Naive thymus-derived CD4-positive, alpha-beta T cell (primary cell): ENCODE results near the gene SOX6. TPM values are rescaled to one million over a fixed set of nuclear protein-coding genes. Genes with fewer than 3 reads are reported as not detected.

ENCODE experiments used
- ATAC-seq: fragments of 150-1000 bp; cut with Tn5 transposase; 2 replicates; pipeline ENCODE4 v1.10.0; 2021; ENCODE audit warnings: mild to moderate bottlenecking, moderate library complexity
- CTCF ChIA-PET: fragments of 350-600 bp; sonication (Branson Sonifier 250); formaldehyde crosslinking; loops from one replicate; lab custom pipeline; 2021; ENCODE audit warnings: antibody characterized with exemption; lab: Charles Lee
- POLR2A ChIA-PET: fragments of 350-600 bp; sonication (Branson Sonifier 250); formaldehyde crosslinking; loops from one replicate; lab custom pipeline; 2021; ENCODE audit warnings: antibody characterized with exemption, inconsistent platforms; lab: Charles Lee
- DNase-seq, 9 donors: peaks; one replicate each; pipeline versions ENCODE4 v3.0.0 to v3.0.0-alpha.2; 2020 to 2022; ENCODE audit warnings: mixed read lengths in 1 of 9
- H3K27ac ChIP-seq: one replicate; pipeline ENCODE4 v1.7.0; 2013; ENCODE audit warnings: mild to moderate bottlenecking, low read depth, low read length, moderate library complexity
- H3K27me3 ChIP-seq, 2 donors: one replicate each; pipeline ENCODE4 v1.7.0; 2013; ENCODE audit warnings: low read length in 2 of 2, mild to moderate bottlenecking in 2 of 2, moderate library complexity in 2 of 2; ENCODE audit not compliant: control insufficient read depth in 2 of 2, insufficient read depth in 2 of 2
- H3K36me3 ChIP-seq, 3 experiments: 1 replicate in 2 of 3; 2 replicates in 1 of 3; pipeline ENCODE4 v1.7.0; 2013; ENCODE audit warnings: low read length in 3 of 3, mild to moderate bottlenecking in 3 of 3, moderate library complexity in 1 of 3; ENCODE audit not compliant: insufficient read depth in 3 of 3, control insufficient read depth in 2 of 3
- H3K4me1 ChIP-seq, 2 donors: one replicate each; pipeline ENCODE4 v1.7.0; 2013; ENCODE audit warnings: low read length in 2 of 2, mild to moderate bottlenecking in 2 of 2, moderate library complexity in 1 of 2; ENCODE audit not compliant: control insufficient read depth in 2 of 2, insufficient read depth in 2 of 2
- H3K4me3 ChIP-seq: 2 replicates; pipeline ENCODE4 v1.7.0; 2013; ENCODE audit warnings: mild to moderate bottlenecking, low read length
- H3K9me3 ChIP-seq, 3 experiments: 1 replicate in 2 of 3; 2 replicates in 1 of 3; pipeline ENCODE4 v1.7.0; 2013; ENCODE audit warnings: low read length in 3 of 3; ENCODE audit not compliant: control insufficient read depth in 2 of 3
- H3K27ac Mint-ChIP-seq, 9 donors: one replicate each; pipeline ENCODE4 v1.8.0; 2020 to 2022; ENCODE audit warnings: mixed read lengths in 9 of 9, mild to moderate bottlenecking in 8 of 9, moderate library complexity in 5 of 9, inconsistent platforms in 2 of 9
- H3K27me3 Mint-ChIP-seq, 5 donors: one replicate each; pipeline ENCODE4 v1.8.0; 2021 to 2022; ENCODE audit warnings: mixed read lengths in 5 of 5, mild to moderate bottlenecking in 1 of 5
- H3K36me3 Mint-ChIP-seq, 5 donors: one replicate each; pipeline ENCODE4 v1.8.0; 2020 to 2022; ENCODE audit warnings: mixed read lengths in 5 of 5, mild to moderate bottlenecking in 3 of 5, inconsistent platforms in 1 of 5
- H3K4me1 Mint-ChIP-seq, 7 donors: one replicate each; pipeline ENCODE4 v1.8.0; 2020 to 2022; ENCODE audit warnings: mixed read lengths in 7 of 7, mild to moderate bottlenecking in 3 of 7, inconsistent platforms in 1 of 7
- H3K4me3 Mint-ChIP-seq, 10 donors: one replicate each; pipeline ENCODE4 v1.8.0; 2020 to 2022; ENCODE audit warnings: mild to moderate bottlenecking in 10 of 10, mixed read lengths in 10 of 10, moderate library complexity in 6 of 10, inconsistent platforms in 2 of 10
- H3K9me3 Mint-ChIP-seq, 11 donors: one replicate each; pipeline ENCODE4 v1.8.0; 2020 to 2022; ENCODE audit warnings: mixed read lengths in 11 of 11, mild to moderate bottlenecking in 4 of 11, inconsistent platforms in 1 of 11, moderate library complexity in 1 of 11
- intact Hi-C, 2 donors: fragments of 100-400 bp; cut with micrococcal nuclease; formaldehyde crosslinking; loops; one replicate each; pipeline ENCODE4 v1.15.1; 2023
- polyA plus RNA-seq, 2 donors: library from polyadenylated mRNA; unstranded; fragments of 300-500 nt; fragmentation: Illumina TruSeq; gene quantifications; one replicate each; pipeline ENCODE4 v1.2.3, GENCODE V29; 2021
- total RNA-seq, 6 experiments: library from RNA in 5 of 6; stranded (reverse) in 5 of 6; gene quantifications; 1 replicate in 5 of 6; 2 replicates in 1 of 6; pipeline ENCODE4 v1.2.3 and lab custom pipeline; 2021 to 2026

Gene SOX6
- total and polyA plus RNA-seq, 7 experiments from 2014 or later = 0.51 TPM; not detected in 6

- DNase-seq = no peak
- Histone ChIP-seq H3K9me3 (no peaks in the 10 kb centered on the region), H3K4me3 (no peak overlapping the region), H3K27me3 (no peaks in the 10 kb centered on the region), H3K4me1 (no peaks in the 10 kb centered on the region), H3K27ac (no peak overlapping the region), H3K36me3 (no peaks in the 10 kb centered on the region)
- ATAC-seq = no peak
- ChIA-PET CTCF (no interaction called here), POLR2A (no interaction called here)
- Mint-ChIP-seq H3K27me3 (no peaks in the 10 kb centered on the region), H3K9me3 (peaks cover 0 to 10% (median 0%) of the 10 kb centered on the region in 11 donors), H3K36me3 (no peaks in the 10 kb centered on the region), H3K27ac (no peak overlapping the region), H3K4me1 (no peaks in the 10 kb centered on the region), H3K4me3 (no peak overlapping the region)
- intact Hi-C loops = no loop called here
Observed at GRCh38 chr11:16338393-16338792, 18.0 kb downstream of the SOX6 start.

DNA sequence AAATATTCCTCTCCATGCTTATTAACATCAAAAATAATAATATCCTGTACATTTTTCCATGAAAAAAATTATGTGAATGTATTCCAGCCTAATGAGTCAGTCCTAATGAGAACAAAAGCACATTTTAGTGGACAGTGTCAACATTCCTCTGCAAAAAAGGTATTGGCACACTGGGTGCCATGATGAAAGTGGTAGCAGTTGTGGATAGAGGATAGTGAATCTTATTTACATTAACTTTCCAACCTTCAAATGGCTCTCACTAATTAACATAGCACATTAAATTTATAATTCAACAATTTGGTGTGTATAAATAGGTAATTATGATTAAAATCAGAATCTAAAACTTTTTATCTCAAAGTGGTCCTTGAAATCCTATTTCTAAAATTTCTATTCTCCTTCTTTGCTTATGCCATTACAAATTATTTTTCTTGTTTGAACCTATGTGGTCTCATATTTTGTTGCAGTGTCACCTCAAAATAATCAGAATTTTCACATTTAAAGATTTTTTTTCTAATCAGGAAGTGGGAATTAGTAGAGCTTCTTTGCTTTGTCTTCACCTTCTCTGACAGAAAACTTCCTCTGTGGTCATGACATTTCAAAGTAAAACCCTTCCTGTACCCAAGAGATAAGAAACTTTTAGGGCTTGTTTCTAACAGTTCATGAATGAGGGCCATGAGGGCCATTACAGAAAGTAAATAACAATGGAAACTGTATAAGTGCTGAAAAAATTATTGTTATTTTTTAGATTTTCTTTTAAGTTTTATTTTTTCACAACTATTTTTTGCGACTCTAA, 18.7 kb downstream of the SOX6 start:
- H3K27ac ChIP-seq = no peak overlapping the region
- H3K27me3 ChIP-seq = no peaks in the 10 kb centered on the region
- no peaks in the 10 kb centered on the region for H3K9me3 ChIP-seq
- no peaks in the 10 kb centered on the region for H3K36me3 ChIP-seq
- H3K4me3 ChIP-seq = no peak overlapping the region
- no peaks in the 10 kb centered on the region for H3K4me1 ChIP-seq
- ATAC-seq = no peak
- intact Hi-C loops = no loop called here
- H3K27me3 Mint-ChIP-seq = no peaks in the 10 kb centered on the region
- no peak overlapping the region for H3K27ac Mint-ChIP-seq
- no peak overlapping the region for H3K4me3 Mint-ChIP-seq
- no peaks in the 10 kb centered on the region for H3K36me3 Mint-ChIP-seq
- H3K4me1 Mint-ChIP-seq = no peaks in the 10 kb centered on the region
- CTCF ChIA-PET = no interaction called here
- no peak for DNase-seq
- POLR2A ChIA-PET = no interaction called here
- H3K9me3 Mint-ChIP-seq = peaks cover 0 to 10% (median 0%) of the 10 kb centered on the region in 11 donors

GRCh38 chr11:16336721-16337120, 19.6 kb downstream of the SOX6 start:
- H3K36me3 ChIP-seq = no peaks in the 10 kb centered on the region
- no peak overlapping the region for H3K27ac ChIP-seq
- Mint-ChIP-seq H3K4me3 (no peak overlapping the region), H3K9me3 (peaks cover 0 to 10% (median 0%) of the 10 kb centered on the region in 11 donors), H3K4me1 (no peaks in the 10 kb centered on the region), H3K27me3 (no peaks in the 10 kb centered on the region), H3K27ac (no peak overlapping the region), H3K36me3 (no peaks in the 10 kb centered on the region)
- H3K9me3 ChIP-seq = no peaks in the 10 kb centered on the region
- intact Hi-C loops = no loop called here
- no peaks in the 10 kb centered on the region for H3K27me3 ChIP-seq
- no peak overlapping the region for H3K4me3 ChIP-seq
- CTCF ChIA-PET = no interaction called here
- H3K4me1 ChIP-seq = no peaks in the 10 kb centered on the region
- POLR2A ChIA-PET = no interaction called here
- DNase-seq = no peak
- ATAC-seq = no peak

- Mint-ChIP-seq H3K4me3 (no peak overlapping the region), H3K27me3 (no peaks in the 10 kb centered on the region), H3K9me3 (peaks cover 0 to 10% (median 0%) of the 10 kb centered on the region in 11 donors), H3K36me3 (no peaks in the 10 kb centered on the region), H3K4me1 (no peaks in the 10 kb centered on the region), H3K27ac (no peak overlapping the region)
- intact Hi-C loops = no loop called here
- no peak overlapping the region for H3K4me3 ChIP-seq
- no peak for DNase-seq
- no peaks in the 10 kb centered on the region for H3K9me3 ChIP-seq
- H3K27me3 ChIP-seq = no peaks in the 10 kb centered on the region
- no peak for ATAC-seq
- no peak overlapping the region for H3K27ac ChIP-seq
- POLR2A ChIA-PET = no interaction called here
- CTCF ChIA-PET = no interaction called here
- no peaks in the 10 kb centered on the region for H3K4me1 ChIP-seq
- no peaks in the 10 kb centered on the region for H3K36me3 ChIP-seq
Observed at GRCh38 chr11:16336204-16336603, 20.1 kb downstream of the SOX6 start.

DNA sequence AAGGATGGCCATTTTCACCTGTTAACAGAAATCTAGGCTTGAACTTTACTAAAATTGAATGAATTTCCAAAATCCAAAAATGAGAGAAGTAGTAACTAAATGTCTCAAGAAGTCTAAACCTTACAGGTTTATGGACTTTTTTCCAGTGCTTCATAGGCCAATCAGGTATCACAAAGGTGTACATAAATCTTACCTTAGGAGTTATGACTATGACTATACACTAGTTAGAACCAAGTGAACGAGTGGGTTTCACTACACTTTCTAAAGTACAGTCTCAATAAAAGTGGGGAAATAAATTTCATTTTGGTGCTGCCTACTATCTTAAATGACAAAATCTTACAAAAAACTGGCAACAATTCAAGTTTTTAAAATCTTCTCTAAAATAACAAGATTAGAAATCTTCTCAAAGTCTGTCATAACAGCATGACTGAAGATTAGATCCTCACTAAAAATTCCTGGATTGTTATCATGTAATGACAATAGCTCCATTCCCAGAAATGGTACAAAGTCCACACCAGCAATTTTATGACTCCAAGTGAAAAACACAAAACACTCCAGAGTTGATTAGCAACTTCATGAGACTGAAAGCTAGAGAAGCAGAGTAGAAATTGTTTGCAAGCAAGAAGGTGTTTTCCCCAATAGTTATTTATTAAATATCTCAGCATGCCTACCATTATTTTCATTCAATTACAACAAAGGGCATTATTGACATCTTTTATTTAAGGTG, 20.9 kb downstream of the SOX6 start:
- ATAC-seq (no peak), DNase-seq (no peak)
- Histone ChIP-seq H3K4me1 (no peaks in the 10 kb centered on the region), H3K27ac (no peak overlapping the region), H3K36me3 (no peaks in the 10 kb centered on the region), H3K27me3 (no peaks in the 10 kb centered on the region), H3K4me3 (no peak overlapping the region), H3K9me3 (no peaks in the 10 kb centered on the region)
- no peaks in the 10 kb centered on the region for H3K27me3 Mint-ChIP-seq
- H3K9me3 Mint-ChIP-seq = peaks cover 0 to 10% (median 0%) of the 10 kb centered on the region in 11 donors
- no peak overlapping the region for H3K4me3 Mint-ChIP-seq
- no peak overlapping the region for H3K27ac Mint-ChIP-seq
- H3K36me3 Mint-ChIP-seq = no peaks in the 10 kb centered on the region
- CTCF ChIA-PET = no interaction called here
- H3K4me1 Mint-ChIP-seq = no peaks in the 10 kb centered on the region
- POLR2A ChIA-PET = no interaction called here
- intact Hi-C loops = no loop called here

DNA sequence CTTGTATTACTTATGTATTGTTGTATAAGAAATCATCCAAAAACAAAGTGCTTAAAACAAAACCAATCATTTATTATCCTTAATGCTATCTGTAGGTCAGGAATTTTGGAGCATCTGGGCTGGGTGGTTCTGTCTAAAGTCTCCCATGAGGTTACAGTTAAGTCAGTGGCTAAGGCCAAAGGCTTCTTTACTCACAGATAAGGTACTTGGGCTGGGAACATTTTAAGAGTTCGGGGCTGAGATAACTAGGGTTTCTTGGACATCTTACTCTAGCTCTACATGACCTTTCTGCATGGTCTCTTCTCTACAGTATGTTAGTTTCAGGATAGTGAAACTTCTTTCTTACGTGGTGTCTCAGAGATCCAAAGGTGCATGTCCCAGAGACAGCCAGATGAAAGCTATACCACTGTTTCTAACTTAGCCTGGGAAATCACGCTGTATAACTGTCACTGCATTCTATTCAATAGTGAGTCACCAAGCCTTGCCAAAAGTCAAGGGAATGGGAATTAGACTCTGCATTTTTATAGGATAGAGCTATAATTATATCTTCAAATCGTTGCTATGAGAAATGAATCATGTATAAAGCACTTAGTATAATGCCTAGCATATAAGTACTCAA, 29.6 kb downstream of the SOX6 start:
- Mint-ChIP-seq H3K27ac (no peak overlapping the region), H3K4me3 (no peak overlapping the region), H3K27me3 (no peaks in the 10 kb centered on the region), H3K9me3 (peaks cover 0 to 12% (median 4%) of the 10 kb centered on the region in 11 donors), H3K4me1 (no peaks in the 10 kb centered on the region), H3K36me3 (no peaks in the 10 kb centered on the region)
- no peaks in the 10 kb centered on the region for H3K4me1 ChIP-seq
- no peaks in the 10 kb centered on the region for H3K9me3 ChIP-seq
- CTCF ChIA-PET = no interaction called here
- H3K27ac ChIP-seq = no peak overlapping the region
- POLR2A ChIA-PET = no interaction called here
- intact Hi-C loops = no loop called here
- no peak for DNase-seq
- no peaks in the 10 kb centered on the region for H3K36me3 ChIP-seq
- ATAC-seq = no peak
- no peak overlapping the region for H3K4me3 ChIP-seq
- no peaks in the 10 kb centered on the region for H3K27me3 ChIP-seq
